Upper lobe of right lung (tissue), 1 donor: ENCODE measurements around the gene GCM1. TPM values are rescaled to one million over a fixed set of nuclear protein-coding genes. Genes with fewer than 3 reads are reported as not detected.
A peak's percentile ranks its signal among the peaks of the same experiment; 100 is the strongest.

Experiments used
- ATAC-seq: fragments of 200-7000 bp; cut with Tn5 transposase; one replicate; pipeline ENCODE4 v1.9.1; 2020; ENCODE audit warnings: mild to moderate bottlenecking, moderate library complexity
- DNase-seq: peaks from one replicate; pipeline ENCODE4 v3.0.0-alpha.2; 2020
- H3K27ac ChIP-seq: fragments of 200-600 bp; one replicate; pipeline ENCODE4 v1.8.0; 2022
- H3K27me3 ChIP-seq: fragments of 200-600 bp; one replicate; pipeline ENCODE4 v1.8.0; 2022; ENCODE audit warnings: mild to moderate bottlenecking
- H3K36me3 ChIP-seq: fragments of 200-600 bp; one replicate; pipeline ENCODE4 v1.8.0; 2022
- H3K4me1 ChIP-seq: fragments of 200-600 bp; one replicate; pipeline ENCODE4 v1.8.0; 2022
- H3K4me3 ChIP-seq: fragments of 200-600 bp; one replicate; pipeline ENCODE4 v1.8.0; 2022; ENCODE audit warnings: mild to moderate bottlenecking
- H3K9me3 ChIP-seq: fragments of 200-600 bp; one replicate; pipeline ENCODE4 v1.8.0; 2022
- CTCF ChIP-seq: fragments of 200-600 bp; IDR thresholded peaks from one replicate; pipeline ENCODE4 v1.8.0; 2022; ENCODE audit warnings: antibody characterized with exemption
- intact Hi-C: fragments of 100-400 bp; cut with DNase I; formaldehyde crosslinking; loops from one replicate; pipeline ENCODE4 v1.11.0; 2022
- total RNA-seq: library from RNA; stranded (reverse); fragmentation: NEBNext Ultra II Directional; extraction: Animal tissue kit (Norgen Biotek cat#: 25700); gene quantifications from one replicate; pipeline ENCODE4 v1.2.1, GENCODE V29; 2021
- donor health status: DM: no; HTN: yes; CAD: no; lungs with severe emphysema.

The GCM1 gene
- total RNA-seq, 1 donor from 2014 or later = not detected

- Histone ChIP-seq H3K4me1 (no peaks in the 10 kb centered on the region), H3K27ac (no peak overlapping the region), H3K27me3 (no peaks in the 10 kb centered on the region), H3K36me3 (no peaks in the 10 kb centered on the region), H3K4me3 (no peak overlapping the region), H3K9me3 (no peaks in the 10 kb centered on the region)
- DNase-seq (no peak), ATAC-seq (no peak)
- TF ChIP-seq CTCF = no peak
- intact Hi-C loops = no loop called here
Observed at GRCh38 chr6:53113742-53114141, 34.9 kb downstream of the GCM1 start.

- no peak for ATAC-seq
- Histone ChIP-seq H3K27me3 (no peaks in the 10 kb centered on the region), H3K9me3 (no peaks in the 10 kb centered on the region), H3K4me3 (no peak overlapping the region), H3K27ac (no peak overlapping the region), H3K36me3 (no peaks in the 10 kb centered on the region), H3K4me1 (no peaks in the 10 kb centered on the region)
- DNase-seq = no peak
- no peak for TF ChIP-seq CTCF
- intact Hi-C loops = no loop called here
Observed at GRCh38 chr6:53112871-53113270, 35.8 kb downstream of the GCM1 start.

GRCh38 chr6:53112404-53112803, 36.2 kb downstream of the GCM1 start:
- no peak overlapping the region for H3K27ac ChIP-seq
- H3K4me3 ChIP-seq = no peak overlapping the region
- TF ChIP-seq CTCF = no peak
- intact Hi-C loops = no loop called here
- no peaks in the 10 kb centered on the region for H3K36me3 ChIP-seq
- no peaks in the 10 kb centered on the region for H3K4me1 ChIP-seq
- no peaks in the 10 kb centered on the region for H3K9me3 ChIP-seq
- no peaks in the 10 kb centered on the region for H3K27me3 ChIP-seq
- peak; percentile 90 for ATAC-seq
- DNase-seq = no peak

GRCh38 chr6:53111865-53112264, 36.8 kb downstream of the GCM1 start:
- H3K27ac ChIP-seq = no peak overlapping the region
- no peak overlapping the region for H3K4me3 ChIP-seq
- H3K27me3 ChIP-seq = no peaks in the 10 kb centered on the region
- H3K36me3 ChIP-seq = no peaks in the 10 kb centered on the region
- DNase-seq (no peak), ATAC-seq (no peak)
- TF ChIP-seq CTCF = no peak
- no peaks in the 10 kb centered on the region for H3K9me3 ChIP-seq
- H3K4me1 ChIP-seq = no peaks in the 10 kb centered on the region
- intact Hi-C loops = no loop called here

GRCh38 chr6:53109612-53110011, 39.0 kb downstream of the GCM1 start:
- DNase-seq = no peak
- Histone ChIP-seq H3K27me3 (no peaks in the 10 kb centered on the region), H3K4me3 (no peak overlapping the region), H3K36me3 (no peaks in the 10 kb centered on the region), H3K27ac (no peak overlapping the region), H3K4me1 (no peaks in the 10 kb centered on the region), H3K9me3 (no peaks in the 10 kb centered on the region)
- no peak for ATAC-seq
- TF ChIP-seq CTCF = no peak
- intact Hi-C loops = no loop called here

- ATAC-seq (no peak), DNase-seq (no peak)
- Histone ChIP-seq H3K36me3 (peaks cover 15% of the 10 kb centered on the region), H3K27ac (no peak overlapping the region), H3K4me1 (no peaks in the 10 kb centered on the region), H3K4me3 (no peak overlapping the region), H3K9me3 (no peaks in the 10 kb centered on the region), H3K27me3 (no peaks in the 10 kb centered on the region)
- TF ChIP-seq CTCF = no peak
- intact Hi-C loops = no loop called here
Observed at GRCh38 chr6:53107091-53107490, 41.5 kb downstream of the GCM1 start.
